GM21381 (cell line): ENCODE measurements around the gene EFCC1.

Experiments used
- ATAC-seq: cut with Tn5 transposase; IDR thresholded peaks from one replicate; pipeline ENCODE4 v1.9.1; 2021; ENCODE audit warnings: mild to moderate bottlenecking, moderate library complexity; ENCODE audit not compliant: unreplicated experiment

EFCC1 gene

DNA sequence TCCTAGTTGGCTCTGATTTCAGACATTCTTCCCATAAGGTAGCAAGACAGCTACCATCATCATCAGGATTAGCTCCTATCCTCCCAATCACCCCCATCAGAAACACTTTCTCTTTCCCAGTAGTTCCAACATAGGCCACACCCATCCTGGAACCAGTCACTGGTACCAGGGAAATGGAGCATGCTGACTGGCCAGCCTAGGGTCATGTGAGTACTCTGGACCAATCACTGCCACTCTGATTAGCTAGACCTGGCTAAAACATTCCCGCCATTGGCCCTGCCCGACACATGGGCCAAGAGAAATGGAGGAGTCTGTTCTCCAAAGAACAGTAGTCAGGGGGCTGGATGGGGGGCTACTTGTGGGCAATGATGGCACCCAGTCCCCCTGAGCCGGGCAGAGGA is 12.4 kb downstream of the EFCC1 start:
- no peak for ATAC-seq

DNA sequence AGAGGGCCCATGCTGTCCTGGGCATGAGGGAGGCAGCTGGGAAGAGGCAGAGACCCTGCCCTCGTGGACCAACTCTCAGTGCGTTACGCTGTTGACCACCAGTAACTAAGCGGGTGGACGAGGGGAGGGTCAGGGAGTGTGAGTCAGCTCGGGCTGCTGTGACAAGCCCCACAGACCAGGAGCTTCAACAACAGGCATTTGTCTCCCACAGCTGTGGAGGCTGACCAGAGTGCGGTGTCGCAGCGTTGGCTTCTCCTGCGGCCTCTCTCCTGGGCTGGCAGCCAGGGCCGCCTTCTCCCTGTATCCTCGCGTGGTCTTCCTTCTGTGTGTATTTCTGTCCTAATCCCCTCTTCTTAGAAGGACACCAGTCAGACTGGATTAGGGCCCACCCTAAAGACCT is 13.0 kb downstream of the EFCC1 start:
- ATAC-seq, result no peak

DNA sequence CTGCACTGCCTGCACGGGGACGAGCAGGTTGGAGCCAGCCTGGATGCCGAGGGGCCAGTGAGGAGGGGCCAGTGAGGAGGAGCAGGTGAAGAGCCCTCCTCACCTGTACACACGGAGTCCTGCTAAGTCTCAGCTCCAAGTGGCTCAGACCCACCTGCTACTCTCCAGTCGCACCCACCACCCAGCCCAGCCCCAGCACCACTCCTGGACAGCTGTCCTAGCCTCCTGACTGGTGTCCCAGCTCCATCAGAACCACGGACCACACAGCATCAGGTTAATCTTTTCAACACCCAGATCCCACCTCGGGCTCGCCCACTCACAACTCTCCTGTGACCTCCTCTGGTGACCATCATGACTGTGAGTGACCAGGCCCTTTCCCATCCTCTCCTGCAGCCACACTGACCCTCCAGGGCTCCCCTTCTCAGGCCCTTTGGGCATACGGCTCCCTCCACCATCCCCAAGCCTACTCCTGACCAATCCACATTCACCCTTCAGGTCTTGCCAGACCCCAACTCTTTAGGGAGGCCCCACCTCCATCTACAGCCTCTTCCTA is 13.8 kb downstream of the EFCC1 start:
- no peak for ATAC-seq

DNA sequence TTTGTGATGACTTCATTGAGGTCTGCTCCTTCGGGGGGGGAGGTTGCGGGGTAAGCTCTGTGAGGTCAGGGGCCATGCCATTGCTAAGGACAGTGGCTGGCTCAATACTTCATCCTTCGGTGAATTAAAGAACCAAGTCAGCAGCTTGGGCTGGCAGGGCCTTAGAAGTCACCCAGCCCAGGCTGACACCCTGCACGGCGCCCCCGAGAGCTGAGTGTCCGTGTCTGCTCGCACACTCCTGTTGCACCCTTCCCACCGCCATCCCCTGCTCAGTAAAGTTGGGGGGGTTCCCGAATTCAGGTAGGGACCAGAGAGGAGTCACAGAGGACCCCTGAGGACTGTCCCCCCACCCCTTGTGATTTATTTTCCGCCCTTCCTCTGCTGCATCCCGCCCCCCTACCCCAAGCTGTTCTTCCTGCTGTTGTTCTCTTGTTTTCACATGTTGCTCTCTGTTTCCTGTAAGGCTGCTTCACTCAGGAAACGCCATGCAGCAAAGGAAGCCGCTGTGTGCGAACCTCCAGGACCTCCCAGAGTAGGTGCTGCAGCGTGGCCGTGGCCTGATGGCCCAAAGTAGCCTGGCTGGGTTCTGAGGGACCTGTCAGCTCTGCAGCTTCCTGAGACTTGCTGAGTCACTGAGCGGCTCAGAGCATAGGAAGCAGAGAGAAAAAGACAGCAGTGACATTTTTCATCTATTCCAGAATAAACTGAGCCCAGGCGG is 14.4 kb downstream of the EFCC1 start:
- ATAC-seq, result no peak

DNA sequence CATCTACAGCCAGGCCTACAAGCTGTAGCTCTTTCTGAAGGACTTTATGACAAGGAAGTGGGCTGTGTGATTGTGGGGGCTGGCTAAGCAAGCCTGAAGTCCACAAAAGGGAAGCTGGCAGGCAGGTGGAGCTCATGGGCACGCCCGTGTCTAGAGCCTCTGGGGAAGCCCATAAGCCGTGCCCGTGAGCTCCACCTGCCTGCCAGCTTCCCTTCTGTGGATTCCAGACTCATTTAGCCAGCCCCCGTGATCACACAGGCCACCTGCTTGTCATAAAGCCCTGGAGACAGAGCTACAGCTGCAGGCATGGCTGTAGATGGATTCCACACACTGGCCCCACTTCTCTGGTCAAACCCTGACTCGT is 15.2 kb downstream of the EFCC1 start:
- ATAC-seq, result no peak

DNA sequence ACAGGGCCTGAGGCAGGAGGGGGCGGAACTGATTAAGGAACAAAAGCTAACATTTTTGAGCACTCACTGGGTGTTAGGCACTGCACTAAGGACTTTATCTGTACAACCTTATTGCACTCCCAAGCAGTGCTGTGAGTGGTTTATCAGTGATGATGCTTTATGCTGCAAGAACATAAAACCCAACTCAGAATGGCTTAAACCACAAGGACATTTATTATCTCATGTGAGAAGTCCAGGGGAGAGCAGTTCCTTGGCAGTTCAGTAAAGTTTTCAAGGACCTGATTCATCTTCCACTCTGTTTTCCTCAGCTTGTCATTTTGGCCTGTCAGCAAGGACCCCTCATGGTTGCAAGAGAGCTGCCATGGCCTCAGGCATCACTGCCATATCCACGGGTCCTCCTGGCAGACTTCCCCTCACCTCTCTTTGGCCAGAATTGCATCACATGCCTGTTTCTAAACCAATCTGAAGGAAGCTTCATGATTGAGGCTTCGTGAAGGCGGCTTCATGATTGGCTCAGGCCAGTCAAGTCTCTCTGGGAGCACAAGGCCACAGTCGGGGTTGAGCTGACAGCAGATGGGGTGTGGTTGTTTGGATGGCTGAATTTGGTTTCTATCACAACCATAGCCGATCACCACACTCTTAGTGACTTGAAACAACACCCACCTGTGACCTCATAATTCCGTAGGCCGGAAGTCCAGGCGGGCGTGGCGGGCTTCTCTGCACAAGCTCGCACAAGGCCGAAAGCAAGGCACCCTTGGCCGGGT is 15.8 kb downstream of the EFCC1 start:
- ATAC-seq, result peak; percentile 44

DNA sequence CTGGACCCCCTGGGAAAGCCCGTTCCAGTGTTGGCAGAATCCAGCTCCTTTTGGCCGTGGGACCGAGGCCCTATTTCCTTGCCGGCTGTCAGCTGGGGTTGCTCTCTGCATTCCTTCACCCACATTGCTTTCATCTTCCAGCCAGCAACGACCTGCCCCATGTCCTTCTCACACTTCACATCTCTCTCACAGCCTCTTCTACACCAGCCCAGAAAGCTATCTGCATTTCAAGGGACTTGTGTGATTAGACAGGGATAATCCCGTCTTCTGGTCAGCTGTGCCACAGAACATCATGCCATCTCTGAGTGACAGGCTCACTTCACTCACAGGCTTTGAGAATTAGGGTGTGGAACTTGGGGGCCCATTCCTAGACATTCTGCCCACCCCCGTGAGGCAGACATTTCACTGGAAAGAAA is 16.4 kb downstream of the EFCC1 start:
- no peak for ATAC-seq

DNA sequence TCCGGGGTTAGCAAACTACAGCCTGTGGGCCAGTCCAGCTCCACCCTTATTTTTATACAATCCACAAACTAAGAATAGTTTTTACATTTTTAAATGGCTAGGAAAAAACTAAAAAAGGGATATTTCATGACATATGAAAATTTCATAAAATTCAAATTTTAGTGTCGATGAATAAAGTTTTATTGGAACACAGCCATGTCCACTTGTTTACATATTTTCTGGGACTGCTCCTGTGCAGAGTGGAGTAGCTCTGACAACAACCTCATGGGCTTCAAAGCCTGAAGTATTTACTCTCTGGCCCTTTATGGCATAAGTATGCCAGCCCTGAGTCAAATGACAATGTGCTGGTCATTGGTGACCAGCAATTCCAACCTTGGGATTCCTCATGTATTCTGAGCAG is 17.2 kb downstream of the EFCC1 start:
- no peak for ATAC-seq

DNA sequence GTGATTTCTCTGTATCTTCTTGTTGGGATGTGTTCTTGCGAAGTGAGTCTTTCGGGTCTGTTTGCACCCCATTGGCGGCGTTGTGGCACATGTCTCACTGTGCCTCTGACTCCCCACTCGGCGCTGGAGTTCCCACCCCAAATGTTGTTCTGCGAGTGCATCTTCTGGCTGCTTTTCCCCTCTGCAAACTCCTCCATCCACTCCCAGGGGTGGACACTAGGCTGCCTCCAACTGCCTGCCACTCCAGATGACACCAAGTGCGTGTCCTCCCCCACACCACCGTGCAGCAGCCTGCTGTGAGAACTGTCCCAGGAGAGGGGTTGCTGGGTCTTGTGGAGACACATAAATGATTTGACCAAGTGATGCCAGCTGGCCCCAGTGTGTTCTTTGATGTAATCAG is 17.6 kb downstream of the EFCC1 start:
- ATAC-seq, result no peak

DNA sequence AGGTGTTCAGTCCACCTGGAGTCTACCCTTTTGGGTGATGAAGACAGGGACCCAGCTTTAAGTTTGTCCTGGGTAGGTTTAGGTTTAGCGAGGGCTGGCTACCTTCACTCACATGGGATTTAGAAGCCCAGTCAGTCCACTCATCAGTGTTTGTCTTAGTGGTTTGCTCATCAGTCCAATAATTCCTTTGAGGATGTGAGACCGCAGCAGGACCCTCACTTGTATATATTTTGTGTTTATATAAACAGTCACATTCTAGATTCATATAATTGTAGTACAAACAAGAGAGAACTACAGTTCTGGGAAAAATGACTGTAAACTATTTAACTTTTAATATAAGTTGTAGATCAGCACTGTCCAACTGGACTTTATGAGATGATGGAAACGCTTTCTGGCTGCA is 18.2 kb downstream of the EFCC1 start:
- no peak for ATAC-seq

DNA sequence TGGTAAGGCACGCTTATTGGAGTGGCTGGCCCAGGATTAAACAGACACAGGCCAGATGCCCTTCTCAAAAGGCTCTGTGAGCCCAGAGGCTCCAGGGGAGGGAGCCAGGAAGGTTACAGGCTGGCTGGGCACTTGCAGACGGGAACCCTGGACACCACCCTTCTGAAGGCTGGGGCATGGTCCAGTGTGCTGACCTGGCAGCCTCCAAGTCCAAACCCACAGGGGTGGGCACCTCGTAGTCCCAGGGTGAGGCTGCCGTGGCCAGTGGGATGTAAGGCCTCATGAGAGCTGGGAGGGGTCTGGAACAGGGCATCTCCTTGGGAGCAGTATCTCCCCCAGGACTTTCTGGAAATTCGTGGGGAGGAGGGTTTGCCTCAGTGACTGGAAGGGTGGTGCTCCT is 19.6 kb downstream of the EFCC1 start:
- ATAC-seq, result no peak

DNA sequence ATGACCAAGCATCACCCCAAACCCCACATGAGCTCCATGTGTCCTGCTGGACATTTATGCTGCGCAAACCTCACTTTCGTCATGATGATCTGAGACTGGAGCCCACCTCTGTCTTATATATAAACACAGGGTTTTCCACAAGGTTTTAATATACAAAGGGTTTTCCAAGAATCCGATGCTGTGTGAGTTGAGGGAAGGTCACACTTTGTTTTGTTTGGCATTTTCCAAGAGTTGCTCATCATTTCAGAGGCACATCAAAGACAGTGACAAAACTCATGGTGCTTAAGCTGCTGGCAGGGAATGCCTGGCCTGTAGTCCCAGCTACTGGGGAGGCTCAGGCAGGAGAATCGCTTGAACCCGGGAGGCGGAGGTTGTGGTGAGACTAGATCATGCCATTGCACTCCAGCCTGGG is 20.0 kb downstream of the EFCC1 start:
- ATAC-seq, result no peak

DNA sequence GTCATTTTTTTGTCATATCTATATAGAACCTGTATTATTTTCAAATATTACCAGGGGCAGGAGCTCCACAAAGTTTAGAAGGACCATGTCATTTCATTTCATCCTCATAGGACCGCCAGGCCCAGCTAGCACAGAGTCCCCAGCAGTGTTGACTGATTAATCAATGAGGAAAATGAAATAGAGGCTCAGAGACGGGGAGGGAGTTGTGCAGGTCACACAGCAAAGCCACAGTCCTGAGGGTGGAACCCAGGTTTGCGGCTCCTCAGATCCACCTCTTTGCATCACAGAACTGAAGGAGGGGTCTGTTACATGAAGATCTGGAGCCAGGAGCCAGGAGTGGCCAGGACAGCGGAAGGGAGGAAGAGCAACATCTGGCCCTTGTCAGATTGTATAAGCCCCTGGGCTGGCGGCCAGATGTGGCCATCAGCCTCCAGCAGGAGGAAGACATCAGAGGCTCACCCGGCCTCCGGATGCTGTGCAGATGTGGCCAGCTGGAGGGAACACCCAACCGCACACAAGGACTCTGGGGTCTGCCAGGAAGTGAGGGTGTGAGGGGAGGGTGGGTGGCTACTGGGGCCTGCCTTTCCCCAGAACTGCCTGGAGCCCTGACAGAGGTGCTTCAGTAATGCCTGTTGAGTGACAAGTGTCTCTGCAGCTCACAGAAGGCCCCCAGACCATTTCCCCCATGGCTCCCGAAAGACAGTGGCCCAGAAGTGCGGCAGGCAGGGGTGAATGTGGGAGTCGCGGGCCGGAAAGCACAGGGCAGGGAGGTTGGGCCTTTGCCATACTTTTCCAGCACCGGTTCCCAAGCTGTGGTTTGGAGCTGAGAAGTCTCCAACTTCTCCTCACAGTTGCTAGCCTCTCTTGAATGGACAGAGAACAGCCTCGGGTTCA is 21.3 kb downstream of the EFCC1 start:
- ATAC-seq, result no peak

DNA sequence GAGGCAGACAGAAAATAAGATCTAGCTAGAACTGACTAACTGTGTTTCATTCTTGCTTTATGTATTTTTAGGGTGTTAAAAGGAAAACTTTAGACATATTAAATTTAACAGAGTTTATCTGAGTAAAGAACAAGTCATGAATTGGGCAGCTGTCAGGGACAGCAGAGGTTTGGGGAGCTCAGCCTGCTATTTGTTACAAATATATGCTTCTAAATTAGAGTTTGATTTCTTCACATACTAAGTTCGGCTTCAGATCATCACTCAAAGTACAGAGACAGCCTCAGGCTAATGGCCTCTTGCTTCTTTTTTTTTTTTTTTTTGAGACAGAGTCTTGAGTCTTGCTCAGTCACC is 21.9 kb downstream of the EFCC1 start:
- no peak for ATAC-seq

DNA sequence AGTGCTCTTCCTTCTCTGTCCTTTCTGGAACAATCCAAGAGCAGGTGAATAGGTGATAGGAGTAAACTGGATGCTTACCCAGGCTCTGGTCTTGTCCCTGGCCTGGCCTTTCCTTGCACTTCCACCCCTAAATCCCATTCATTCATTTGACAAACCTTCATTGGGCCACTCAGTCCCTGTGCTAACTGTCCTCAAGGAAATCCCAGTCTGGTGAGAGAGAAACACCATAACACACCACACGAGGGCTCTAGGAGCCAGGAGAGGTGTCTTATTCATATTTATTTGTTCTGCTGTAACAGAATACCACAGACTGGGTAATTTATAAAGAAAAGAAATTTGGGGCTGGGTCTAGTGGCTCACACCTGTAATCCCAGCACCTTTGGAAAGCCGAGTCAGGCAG is 22.8 kb downstream of the EFCC1 start:
- no peak for ATAC-seq

DNA sequence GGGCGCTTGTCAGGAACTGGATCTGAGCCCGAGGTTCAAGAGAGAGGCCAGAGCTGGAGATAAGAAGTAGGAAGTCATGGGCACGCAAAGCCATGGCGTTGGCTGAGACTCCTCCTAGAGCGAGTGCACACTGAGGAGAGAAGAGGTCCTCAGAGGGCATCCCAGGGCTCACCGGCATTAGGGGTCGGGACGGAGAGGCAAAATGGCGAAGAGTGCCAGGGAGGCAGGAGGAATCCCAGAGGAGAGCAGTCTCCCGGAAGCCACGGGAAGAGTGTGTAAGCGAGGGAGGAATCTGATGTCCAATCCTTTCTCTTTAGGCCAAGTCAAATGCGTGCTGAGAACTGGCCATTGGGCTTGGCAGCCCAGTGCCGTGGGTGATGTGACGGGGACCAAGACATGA is 24.0 kb downstream of the EFCC1 start:
- no peak for ATAC-seq

DNA sequence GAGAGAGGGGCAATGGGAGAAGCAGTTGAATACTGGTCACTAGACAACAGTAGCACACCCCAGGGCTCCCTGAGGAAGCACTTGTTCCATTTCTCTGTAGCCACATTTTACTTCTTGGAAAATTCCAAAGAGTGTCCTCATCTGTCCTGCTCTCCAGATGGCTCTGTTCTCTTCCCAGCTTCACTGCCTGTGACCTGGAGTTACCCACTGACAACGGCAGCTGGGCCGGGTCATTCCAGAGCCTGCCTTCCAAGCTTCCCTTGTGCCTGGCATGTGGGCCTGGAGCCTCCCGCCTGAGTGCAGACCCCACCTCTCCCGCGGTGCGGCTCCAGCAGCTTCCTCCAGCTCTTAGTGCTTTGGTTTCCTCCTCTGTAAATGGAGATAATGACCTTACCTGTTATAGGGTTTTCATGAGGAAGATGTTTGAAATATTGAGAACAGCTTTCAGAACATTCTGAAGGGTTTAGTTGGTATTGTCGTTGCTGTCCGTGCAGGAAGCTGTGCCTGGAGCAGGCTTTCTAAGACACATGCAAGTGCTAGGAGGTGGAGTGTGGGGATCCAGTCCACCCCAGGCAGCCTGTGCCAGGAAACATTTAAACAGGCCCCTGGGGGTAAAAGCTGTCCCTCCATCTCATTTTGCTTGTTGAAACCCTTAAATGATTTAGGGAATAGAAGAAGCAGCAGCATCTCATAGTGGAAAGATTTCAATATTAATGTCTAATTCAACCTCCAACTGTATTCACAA is 24.8 kb downstream of the EFCC1 start:
- ATAC-seq, result no peak

DNA sequence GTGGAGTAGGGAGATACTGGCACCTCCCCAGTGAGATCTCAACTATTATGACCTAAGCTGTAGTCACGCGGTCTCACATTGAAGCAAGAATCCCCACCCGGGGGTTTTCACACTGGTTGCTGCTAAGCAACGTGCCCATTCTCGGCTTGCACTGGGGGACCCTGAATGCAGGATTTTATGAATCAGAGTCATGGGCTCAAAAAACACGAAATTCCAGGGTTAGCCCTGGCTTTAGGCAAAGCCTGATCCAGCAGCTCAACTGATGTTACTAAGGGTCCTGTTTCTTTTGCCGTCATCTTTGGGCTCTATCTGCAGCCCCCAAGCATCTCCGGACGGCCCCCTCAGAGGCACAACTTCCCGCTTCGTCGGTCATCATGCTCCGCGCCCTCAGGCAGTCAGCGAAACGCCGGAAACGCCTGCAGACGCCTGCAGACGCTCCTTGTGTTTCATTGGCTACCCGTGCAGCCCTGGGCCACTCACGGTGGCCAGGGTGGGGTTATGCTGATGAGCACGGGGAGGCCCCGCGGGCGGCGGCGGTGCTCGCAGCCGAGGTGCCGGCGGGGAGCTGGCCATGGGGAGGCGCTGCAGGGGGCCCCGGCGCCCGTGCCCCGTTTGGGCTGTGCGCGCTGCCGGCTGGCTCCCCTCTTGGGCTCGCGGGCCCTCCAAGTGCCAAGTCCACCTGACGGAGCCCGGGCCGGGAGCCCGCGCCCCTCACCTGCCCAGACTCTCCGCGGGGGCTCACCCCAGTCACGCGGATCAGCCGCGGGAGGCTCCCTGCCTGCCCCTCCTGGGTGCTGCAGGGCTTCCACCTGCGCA is 25.8 kb downstream of the EFCC1 start:
- peak; percentile 99 for ATAC-seq

DNA sequence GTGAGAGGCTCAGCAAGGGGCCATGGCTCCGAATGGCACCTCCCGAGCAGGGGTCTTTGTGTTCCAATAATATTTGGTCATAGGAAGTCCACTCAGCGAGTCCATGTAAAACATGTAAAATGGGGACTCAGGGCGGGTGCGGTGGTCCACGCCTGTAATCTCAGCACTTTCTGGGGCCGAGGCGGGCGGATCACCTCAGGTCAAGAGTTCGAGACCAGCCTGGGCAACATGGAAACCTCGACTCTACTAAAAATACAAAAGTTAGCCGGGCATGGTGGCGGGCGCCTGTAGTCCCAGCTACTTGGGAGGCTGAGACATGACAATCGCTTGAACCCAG is 26.4 kb downstream of the EFCC1 start:
- ATAC-seq, result no peak

DNA sequence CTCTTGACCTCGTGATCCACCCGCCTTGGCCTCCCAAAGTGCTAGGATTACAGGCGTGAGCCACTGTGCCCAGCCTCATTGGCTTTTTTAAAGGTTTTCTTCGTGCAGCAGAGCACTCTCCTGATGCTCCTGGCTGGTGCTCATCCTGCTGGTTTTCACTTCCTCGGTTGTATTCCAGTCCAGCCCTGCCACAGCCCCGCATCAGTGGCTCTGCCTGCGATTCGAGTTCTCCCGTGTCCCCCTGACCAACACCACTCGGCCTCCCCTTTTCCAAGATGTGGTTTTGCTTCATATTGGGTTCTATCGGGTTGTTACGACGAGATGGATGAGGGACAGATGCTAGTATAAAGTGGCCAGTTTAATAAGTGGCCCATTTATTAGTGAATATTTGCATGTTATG is 27.8 kb downstream of the EFCC1 start:
- no peak for ATAC-seq
